SU-DHL-6 (cell line): ENCODE measurements around the gene PPP2R5D.
"Not testable (repeated sequence)": the region's sequence is repeated elsewhere in the genome, so short reads cannot be mapped to it uniquely, and the experiment has no call there.

Source experiments
- H2AFZ ChIP-seq: fragments of 200-600 bp; sonication (generic); 2 replicates; pipeline ENCODE4 v1.6.1; 2014; ENCODE audit warnings: low read depth, mild to moderate bottlenecking, moderate library complexity, mixed read lengths, antibody characterized with exemption, low read length; ENCODE audit not compliant: severe bottlenecking
- H3F3A ChIP-seq: fragments of 200-600 bp; shearing (Covaris generic); 2 replicates; pipeline ENCODE4 v1.6.0; 2016; ENCODE audit warnings: antibody characterized with exemption, mild to moderate bottlenecking; ENCODE audit not compliant: insufficient read depth
- H3K27ac ChIP-seq: fragments of 200-600 bp; sonication (generic); 2 replicates; pipeline ENCODE4 v1.5.1; 2016; ENCODE audit warnings: low read depth, mild to moderate bottlenecking, low read length, moderate library complexity, mixed read lengths
- H3K27me3 ChIP-seq: fragments of 200-600 bp; sonication (generic), shearing (Covaris generic); 2 replicates; pipeline ENCODE4 v1.6.0; 2014; ENCODE audit warnings: mild to moderate bottlenecking, low read length
- H3K36me3 ChIP-seq: fragments of 200-600 bp; sonication (generic); 2 replicates; pipeline ENCODE4 v1.6.1; 2014; ENCODE audit warnings: mild to moderate bottlenecking, low read length, mixed read lengths
- H3K4me2 ChIP-seq: fragments of 300-600, 200-600 bp; shearing (Covaris generic), sonication (generic); 2 replicates; pipeline ENCODE4 v1.6.0; 2014; ENCODE audit warnings: low read length, low read depth, mild to moderate bottlenecking; ENCODE audit not compliant: poor library complexity, severe bottlenecking
- H3K4me3 ChIP-seq: fragments of 200-600 bp; sonication (generic); 2 replicates; pipeline ENCODE4 v1.5.1; 2014; ENCODE audit warnings: antibody characterized with exemption, low read length, mild to moderate bottlenecking, mixed read lengths; ENCODE audit not compliant: insufficient read depth, poor library complexity, severe bottlenecking
- H3K79me2 ChIP-seq: fragments of 200-600 bp; sonication (generic); 2 replicates; pipeline ENCODE4 v1.6.1; 2014; ENCODE audit warnings: mild to moderate bottlenecking, low read length, moderate library complexity; ENCODE audit not compliant: insufficient read depth
- H3K9ac ChIP-seq: fragments of 200-600 bp; sonication (generic); 2 replicates; pipeline ENCODE4 v1.7.0; 2014; ENCODE audit warnings: mild to moderate bottlenecking, low read length
- H3K9me2 ChIP-seq: fragments of 200-600 bp; sonication (generic); replicated peaks from 2 replicates; pipeline ENCODE4 v1.6.1; 2014; ENCODE audit warnings: low read length; ENCODE audit not compliant: insufficient read depth
- H3K9me3 ChIP-seq: fragments of 200-600 bp; sonication (generic); 2 replicates; pipeline ENCODE4 v1.6.1; 2014; ENCODE audit warnings: low read length, mixed read lengths; ENCODE audit not compliant: insufficient read depth
- H4K20me1 ChIP-seq: fragments of 200-600 bp; sonication (generic); 2 replicates; pipeline ENCODE4 v1.6.1; 2014; ENCODE audit warnings: low read depth, mild to moderate bottlenecking, antibody characterized with exemption, low read length, moderate library complexity, mixed read lengths
- CTCF ChIP-seq: fragments of 200-600 bp; sonication (generic); IDR thresholded peaks from one replicate; pipeline ENCODE4 v1.5.1; 2017; ENCODE audit warnings: antibody characterized with exemption, mild to moderate bottlenecking, low read length, moderate library complexity; ENCODE audit not compliant: insufficient read depth, poor library complexity, severe bottlenecking
- EZH2phosphoT487 ChIP-seq: fragments of 200-600 bp; sonication (generic), shearing (Covaris generic); conservative IDR thresholded peaks from 2 replicates; pipeline ENCODE4 v1.6.1; 2018; ENCODE audit warnings: mild to moderate bottlenecking, antibody characterized with exemption, low read length, moderate library complexity, mixed read lengths

PPP2R5D gene

GRCh38 chr6:42939810-42940167 lies 44.6 kb upstream of the PPP2R5D start:
- peaks cover 11% of the 10 kb centered on the region; the same call in 1 of the 2 replicates for H3K79me2 ChIP-seq
- no peak overlapping the region for H3K4me3 ChIP-seq
- peaks cover 5% of the 10 kb centered on the region; the same call in 1 of the 2 replicates for H3K36me3 ChIP-seq
- no peak overlapping the region for H3K27ac ChIP-seq
- no peaks in the 10 kb centered on the region for H3K27me3 ChIP-seq
- H3K9me2 ChIP-seq: no peaks in the 10 kb centered on the region
- no peak overlapping the region for H2AFZ ChIP-seq
- no peak overlapping the region for H3K9ac ChIP-seq
- TF ChIP-seq CTCF (no peak), EZH2phosphoT487 (no peak)
- peaks cover 5% of the 10 kb centered on the region; the same call in 1 of the 2 replicates for H3F3A ChIP-seq
- no peaks in the 10 kb centered on the region; the same call in 1 of the 2 replicates for H4K20me1 ChIP-seq
- H3K9me3 ChIP-seq: no peaks in the 10 kb centered on the region
- no peak overlapping the region for H3K4me2 ChIP-seq

GRCh38 chr6:42940493-42941045 lies 43.8 kb upstream of the PPP2R5D start:
- Histone ChIP-seq H4K20me1 (no peaks in the 10 kb centered on the region; the same call in 1 of the 2 replicates), H3K36me3 (peaks cover 5% of the 10 kb centered on the region; the same call in 1 of the 2 replicates), H3K4me2 (no peak overlapping the region), H3K9ac (no peak overlapping the region), H3K4me3 (no peak overlapping the region), H3K27me3 (no peaks in the 10 kb centered on the region), H3K27ac (no peak overlapping the region), H3K79me2 (peaks cover 8% of the 10 kb centered on the region; the same call in 1 of the 2 replicates), H3K9me3 (no peaks in the 10 kb centered on the region), H3K9me2 (no peaks in the 10 kb centered on the region), H3F3A (peaks cover 5% of the 10 kb centered on the region; the same call in 1 of the 2 replicates), H2AFZ (no peak overlapping the region)
- TF ChIP-seq CTCF (no peak), EZH2phosphoT487 (no peak)

GRCh38 chr6:42941356-42941755 lies 43.0 kb upstream of the PPP2R5D start:
- not testable (repeated sequence) for H3K4me2 ChIP-seq, H3F3A ChIP-seq, H3K27me3 ChIP-seq, H4K20me1 ChIP-seq, H3K9me3 ChIP-seq, H3K9ac ChIP-seq, H3K27ac ChIP-seq, H3K79me2 ChIP-seq, H2AFZ ChIP-seq, H3K36me3 ChIP-seq, H3K9me2 ChIP-seq, H3K4me3 ChIP-seq

GRCh38 chr6:42942444-42942843 lies 41.9 kb upstream of the PPP2R5D start:
- H3K9me2 ChIP-seq: no peaks in the 10 kb centered on the region

More at GRCh38 chr6:42942444-42942843, 41.9 kb upstream of the PPP2R5D start:
- no peak overlapping the region for H3K4me2 ChIP-seq
- H3K79me2 ChIP-seq: no peaks in the 10 kb centered on the region
- H3K36me3 ChIP-seq: no peaks in the 10 kb centered on the region; the same call in 1 of the 2 replicates
- H3K27ac ChIP-seq: no peak overlapping the region
- H4K20me1 ChIP-seq: no peaks in the 10 kb centered on the region
- H3K4me3 ChIP-seq: no peak overlapping the region
- H3K27me3 ChIP-seq: no peaks in the 10 kb centered on the region
- H2AFZ ChIP-seq: no peak overlapping the region
- H3K9ac ChIP-seq: no peak overlapping the region
- TF ChIP-seq CTCF (no peak), EZH2phosphoT487 (no peak)
- H3F3A ChIP-seq: peaks cover 5% of the 10 kb centered on the region; the same call in 1 of the 2 replicates
- H3K9me3 ChIP-seq: no peaks in the 10 kb centered on the region
